CMK (cell line): ENCODE data around the gene LMAN2.

Experiments used
- DNase-seq: peaks from one replicate; pipeline ENCODE4 v3.0.0-alpha.2; 2010; ENCODE audit warnings: low read depth

Gene LMAN2

DNA sequence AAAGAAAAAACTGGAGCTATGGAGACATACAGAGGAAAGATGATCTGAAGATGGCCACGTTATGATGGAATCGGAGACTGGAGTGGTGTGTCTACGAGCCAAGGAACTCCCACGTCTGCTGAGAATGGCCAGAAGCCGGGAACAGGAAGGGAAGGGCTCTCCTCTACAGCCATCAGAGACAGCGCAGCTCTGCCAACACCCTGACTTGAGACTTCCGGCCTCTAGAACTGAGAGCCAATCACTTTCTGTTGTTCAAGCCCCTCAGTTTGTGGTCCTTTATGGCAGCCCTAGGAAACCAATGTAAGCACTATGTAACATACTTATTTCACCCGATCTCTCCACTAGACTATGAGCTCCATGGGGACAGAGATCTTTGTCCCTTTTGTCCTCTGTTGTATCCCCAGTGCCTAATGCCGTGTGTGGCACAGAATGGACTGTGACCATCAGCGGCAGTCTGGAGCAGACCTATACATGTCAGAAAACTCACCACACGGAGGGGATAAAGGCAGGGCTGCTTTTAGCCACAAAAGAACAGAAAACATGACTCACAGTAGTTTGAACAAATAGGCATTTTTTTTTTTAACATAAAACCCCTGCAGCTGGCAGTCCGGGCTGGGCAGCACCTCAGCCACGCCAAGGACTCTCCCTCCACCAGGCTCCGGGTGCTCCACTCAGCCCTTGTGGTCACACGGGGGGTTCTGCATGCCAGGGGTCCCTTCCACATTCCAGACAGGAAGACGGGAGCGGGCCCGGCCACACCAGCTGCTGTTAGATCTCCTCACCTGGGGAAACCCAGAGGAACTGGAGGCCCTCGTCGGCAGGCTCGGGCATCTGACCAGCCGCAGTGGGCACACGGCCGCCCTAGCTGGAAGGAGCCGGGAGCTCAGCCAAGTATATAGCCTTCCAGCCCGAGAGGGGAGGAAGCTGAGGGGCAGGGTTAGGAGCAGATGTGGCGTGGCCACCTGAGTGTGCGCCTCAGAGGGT is 23.6 kb downstream of the LMAN2 start:
- DNase-seq, result no peak

DNA sequence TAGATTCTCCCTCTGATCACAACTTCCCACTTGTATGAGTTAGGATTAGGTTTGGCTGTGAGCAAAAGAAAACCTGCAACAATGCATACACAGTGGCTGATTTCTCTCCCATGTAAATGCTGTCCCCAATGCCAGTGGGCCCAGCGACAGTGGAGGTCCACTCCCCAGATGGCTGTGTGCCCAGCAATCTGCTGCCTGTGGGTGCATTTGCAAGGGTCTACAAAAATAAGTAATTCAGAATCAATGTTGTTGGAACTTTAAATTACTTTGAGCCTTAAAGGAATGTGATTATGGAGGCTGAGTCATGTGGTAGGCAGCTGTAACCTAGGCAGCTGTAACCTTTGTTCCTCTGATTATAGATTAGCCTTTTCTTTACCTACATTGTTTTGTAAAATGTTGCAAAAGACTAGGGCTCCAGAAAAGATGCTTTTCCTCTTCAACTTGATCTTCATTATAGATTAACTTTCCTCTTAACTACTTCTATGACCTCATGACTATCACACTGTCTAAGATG is 25.5 kb downstream of the LMAN2 start:
- no peak for DNase-seq

DNA sequence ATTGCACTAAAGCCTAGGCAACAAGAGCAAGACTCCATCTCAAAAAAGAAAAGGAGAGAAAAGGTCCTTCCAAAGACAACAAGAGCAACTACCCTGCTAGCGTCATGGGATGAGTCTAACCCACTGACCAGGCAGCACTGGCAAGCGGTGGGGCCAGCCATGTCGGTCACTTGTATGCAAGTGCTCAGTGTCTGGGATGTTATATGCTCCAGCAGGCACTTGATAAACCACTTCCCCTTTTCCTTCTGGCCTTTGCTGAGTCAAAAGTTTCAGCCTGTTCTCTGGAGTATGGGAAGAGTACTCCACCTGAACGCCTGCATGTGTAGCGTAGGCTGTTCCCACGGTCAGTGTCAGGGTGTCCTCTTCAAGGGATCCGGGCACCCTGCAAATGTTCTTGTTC is 30.6 kb downstream of the LMAN2 start:
- no peak for DNase-seq

DNA sequence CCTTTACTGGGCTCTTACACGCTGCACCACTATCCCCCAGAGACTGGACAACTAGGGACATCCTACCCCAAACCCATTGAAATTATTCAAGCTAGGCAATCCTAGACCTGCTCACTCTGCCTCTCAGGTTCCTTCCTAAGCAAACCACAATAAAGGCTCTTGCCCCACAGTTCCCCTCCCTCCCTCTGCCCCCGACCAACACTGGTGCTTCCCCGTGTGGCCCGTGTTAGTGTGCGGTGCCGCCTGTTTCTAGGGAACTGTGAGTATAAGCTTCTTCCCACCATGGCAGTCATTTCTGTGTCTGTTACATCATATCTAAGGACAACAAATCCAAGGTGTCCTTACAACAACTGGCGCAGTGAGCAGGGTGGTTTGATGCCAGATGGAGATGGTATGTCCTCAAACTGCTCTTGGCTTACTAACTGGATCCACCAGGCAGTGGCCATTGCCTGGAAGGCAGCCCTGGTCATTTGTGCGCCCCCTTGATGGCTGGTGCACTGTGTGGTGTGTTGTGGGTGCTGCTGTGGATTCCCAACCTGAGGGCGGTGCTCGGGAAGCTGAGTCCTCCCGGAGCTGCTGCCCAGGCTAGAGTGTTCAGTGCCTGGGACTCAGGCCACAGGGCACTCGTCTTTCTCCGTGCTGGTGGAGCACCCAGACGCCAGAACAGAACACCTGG is 31.4 kb downstream of the LMAN2 start:
- DNase-seq, result no peak

DNA sequence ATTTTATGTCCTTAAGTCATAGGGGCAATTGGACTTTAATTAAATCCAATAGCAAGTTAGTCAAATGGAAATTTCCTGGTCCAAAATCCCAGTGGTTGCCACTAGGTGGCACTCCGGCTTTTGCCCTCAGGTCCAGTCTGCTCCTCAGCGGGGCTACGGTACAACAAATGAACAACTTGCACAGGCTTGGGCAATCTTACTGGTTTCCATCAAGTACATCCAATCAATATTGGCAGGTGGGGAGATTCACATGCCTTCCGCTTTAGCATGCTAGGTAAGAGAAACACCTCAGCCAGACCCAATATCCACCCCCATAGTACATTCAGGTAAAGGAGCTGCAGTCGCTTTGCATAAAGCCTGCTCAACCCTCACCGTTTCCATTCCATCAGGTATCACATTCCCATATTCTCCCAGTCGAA is 33.5 kb downstream of the LMAN2 start:
- DNase-seq, result no peak

DNA sequence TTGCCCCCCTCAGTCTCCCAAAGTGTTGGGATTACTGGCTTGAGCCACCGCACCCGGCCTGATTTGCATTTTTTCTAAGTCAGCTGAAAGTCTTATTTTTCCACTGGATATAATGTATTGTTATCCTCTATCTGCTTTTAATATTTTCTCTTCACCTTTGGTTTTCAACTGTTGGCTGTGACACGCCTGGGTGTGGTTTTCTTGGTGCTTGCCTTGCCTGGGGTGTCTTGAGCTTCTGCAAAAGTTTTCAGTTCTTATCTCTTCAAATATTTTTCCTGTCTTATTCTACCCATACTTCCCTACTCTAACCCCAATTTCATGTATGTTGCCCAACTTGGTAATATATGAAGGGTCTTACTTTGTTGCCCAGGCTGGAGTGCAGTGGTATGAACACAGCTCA is 35.5 kb downstream of the LMAN2 start:
- no peak for DNase-seq

DNA sequence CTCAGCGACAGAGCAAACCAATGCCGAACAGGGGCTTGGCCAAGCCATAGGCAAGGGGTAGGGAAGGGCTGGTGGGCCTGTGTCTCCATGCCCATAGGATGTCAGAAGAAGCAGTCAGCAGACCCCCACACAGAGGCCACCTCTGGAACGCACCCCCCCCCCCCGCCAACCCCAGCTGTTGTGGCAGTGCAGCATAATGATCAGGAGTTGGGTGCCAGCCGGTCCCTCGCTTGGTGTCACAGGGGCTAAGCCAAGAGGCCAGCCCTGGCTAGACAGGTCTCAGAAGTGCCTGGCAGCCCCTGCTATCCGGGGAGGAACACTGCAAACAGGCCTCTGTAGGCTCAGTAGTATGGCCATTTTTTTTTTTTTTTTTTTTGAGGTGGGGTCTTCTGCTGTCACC is 36.1 kb downstream of the LMAN2 start:
- no peak for DNase-seq

DNA sequence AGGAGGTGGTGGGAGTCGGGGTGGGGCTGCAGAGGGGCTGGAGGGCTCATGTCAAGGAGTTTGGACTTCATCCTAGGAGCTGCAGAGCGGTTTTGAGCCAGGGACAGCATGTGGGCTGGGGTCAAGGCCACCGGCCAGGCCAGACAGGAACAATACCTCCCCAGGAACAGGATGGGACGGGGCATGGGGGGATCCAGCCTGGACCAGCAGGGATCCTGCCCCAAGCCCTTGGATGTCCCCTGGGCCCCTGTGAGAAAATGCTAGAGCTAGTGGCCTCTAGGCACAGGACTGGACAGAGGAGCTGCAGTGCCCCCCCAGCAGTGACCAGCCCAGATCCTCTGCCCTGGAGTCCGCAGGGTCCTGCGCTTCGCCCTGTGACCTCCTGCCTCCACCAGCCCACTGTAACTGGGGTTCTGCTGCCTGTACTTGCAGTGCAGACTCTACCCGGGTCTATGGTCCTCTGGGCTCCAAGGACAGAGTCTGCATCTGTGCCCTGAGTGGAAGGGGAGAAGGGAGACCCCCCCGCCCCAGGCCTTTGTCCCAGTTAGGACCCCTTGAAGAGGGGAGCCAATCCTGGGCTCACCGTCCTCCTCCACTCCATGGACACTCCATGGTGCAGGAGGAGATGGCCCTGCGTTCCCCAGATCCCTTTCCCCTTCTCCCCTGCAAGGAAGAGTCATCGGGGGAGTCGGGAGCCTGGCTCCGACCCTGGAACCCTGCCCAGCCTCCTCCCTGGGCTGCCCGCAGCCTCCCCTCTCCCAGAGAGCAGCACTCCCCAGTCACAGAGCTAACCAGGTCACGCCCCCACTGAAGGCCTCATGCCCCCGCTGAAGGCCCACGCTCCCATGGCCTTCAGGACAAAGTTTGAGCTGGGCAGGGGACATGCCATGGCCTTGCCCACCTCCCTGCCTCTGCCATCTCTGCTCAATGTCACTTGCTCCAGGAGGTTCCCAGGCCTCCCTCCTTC is 36.8 kb downstream of the LMAN2 start:
- DNase-seq, result no peak

DNA sequence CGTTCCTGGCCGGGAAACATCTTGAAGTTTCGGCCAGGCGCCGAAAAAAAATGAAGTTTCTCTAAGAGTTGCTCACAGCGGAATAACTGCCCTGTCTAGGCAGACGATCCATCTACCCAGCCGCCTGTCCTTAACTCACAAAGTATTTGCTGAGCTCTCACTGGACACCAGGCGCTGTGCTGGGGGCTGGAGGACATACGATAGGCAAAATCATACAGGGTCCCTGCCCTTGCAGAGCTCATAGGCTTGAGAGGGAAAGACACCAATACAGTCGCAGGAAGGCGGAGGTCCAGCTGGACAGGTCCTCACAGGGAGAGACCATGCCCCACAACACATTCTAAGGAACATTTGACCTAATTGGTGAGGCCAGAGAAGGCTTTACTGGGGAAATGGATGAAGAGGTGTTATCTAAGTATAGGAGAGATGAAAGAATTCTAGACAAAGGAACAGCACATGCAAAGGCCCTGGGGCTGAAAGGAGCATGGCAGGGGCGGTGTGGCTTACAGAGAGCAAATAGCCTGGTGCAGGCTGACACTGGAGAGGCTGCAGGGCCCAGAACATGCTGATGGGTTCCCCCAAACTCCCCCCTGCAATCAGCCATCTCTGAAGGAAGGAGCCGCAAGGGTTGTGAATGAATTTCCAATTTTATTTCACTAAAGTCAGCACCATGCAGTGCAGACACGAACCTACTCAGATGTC is 37.8 kb downstream of the LMAN2 start:
- DNase-seq, result no peak

DNA sequence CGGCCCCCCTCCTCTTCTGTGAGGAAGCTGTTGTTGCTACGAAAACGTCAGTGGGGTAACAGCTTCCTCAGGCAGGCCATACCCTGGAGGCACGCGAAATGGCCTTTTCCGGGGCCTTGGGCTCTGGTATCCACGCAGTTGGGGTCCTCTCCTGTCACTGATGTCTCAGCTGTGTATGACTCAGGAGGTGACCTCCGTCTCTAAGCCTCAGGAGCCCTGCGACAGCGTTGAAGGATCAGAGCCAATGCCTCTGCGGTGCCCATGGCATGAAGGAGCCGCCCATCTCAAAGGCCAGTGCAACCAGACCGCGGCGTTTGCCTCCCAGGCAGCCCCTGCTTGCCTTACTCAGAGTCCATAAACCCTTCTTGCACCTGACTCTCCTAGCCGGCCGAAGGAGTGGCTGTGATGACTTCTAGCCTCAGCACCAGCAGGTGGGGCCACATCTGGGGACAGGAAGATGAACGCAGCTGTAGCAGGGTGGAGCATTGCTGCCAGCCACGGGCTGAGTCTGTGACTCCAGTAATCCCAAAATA is 38.8 kb downstream of the LMAN2 start:
- DNase-seq, result no peak

DNA sequence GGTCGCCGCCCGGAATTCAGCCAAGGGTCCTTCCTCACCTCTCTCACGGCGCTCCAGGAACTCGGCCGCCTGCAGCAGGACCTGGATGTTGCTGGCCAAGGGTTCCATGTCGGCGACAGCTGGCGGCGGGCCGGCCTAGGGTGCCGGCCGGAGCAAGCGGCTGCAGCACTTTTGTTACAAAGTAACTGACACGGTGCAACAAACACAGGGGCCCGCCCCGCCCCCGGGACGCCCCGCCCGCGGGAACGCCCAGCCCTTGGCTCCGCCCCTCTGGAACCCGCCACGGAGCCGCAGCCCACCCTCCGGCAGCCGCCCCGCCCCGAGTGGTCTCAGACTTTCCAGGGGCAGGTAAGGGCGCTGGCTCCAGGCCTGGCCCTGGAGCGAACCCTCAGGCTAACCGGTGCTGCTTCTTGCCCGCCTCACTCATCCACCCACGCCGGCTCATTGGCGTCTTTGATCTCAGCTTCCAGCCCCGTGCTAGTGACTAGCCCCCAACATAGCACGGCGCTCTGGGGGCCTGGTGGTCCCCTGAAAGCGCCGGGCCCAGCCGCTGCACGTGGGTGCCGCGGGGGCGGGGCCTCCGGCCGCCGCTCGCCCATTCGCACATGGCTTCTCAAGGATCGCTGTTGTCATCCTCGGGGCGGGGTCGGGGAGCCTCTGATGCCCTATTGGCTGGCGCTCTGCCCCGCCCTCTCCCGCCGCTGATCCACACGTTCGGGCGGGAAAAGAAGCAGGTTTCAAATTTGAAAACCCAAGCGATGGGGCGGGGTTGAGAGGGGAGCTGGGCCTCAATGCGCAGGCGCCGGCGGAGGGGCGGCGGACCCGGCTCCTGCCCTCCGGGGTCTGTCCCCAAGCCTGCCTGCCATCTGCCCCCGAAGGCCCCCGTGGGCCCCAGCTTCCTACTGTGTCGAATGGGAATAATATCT is 39.5 kb downstream of the LMAN2 start, which contains the start of gene MXD3:
Gene MXD3, minus strand, starts transcription at position 176 of the 926 bp plus-strand sequence. Its CDS starts 68 bp downstream, at position 108.
- DNase-seq, result peak; percentile 81

DNA sequence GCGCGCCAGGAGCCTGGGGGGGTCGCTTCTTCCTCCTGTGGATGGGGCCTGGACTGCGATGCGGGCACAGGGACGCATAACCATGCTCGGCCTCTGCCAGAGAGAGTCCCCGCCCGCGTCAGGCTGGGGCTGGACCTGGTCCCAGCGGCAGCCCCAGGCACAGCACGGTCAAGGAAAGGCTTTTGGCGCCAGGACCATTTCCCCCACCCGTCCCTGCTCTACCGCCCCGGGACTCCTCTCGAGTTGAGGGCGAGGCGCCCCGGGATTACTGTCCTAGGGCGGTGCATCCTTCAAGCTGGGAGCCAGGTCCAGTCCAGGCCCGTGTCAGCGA is 40.1 kb downstream of the LMAN2 start:
- DNase-seq, result no peak

DNA sequence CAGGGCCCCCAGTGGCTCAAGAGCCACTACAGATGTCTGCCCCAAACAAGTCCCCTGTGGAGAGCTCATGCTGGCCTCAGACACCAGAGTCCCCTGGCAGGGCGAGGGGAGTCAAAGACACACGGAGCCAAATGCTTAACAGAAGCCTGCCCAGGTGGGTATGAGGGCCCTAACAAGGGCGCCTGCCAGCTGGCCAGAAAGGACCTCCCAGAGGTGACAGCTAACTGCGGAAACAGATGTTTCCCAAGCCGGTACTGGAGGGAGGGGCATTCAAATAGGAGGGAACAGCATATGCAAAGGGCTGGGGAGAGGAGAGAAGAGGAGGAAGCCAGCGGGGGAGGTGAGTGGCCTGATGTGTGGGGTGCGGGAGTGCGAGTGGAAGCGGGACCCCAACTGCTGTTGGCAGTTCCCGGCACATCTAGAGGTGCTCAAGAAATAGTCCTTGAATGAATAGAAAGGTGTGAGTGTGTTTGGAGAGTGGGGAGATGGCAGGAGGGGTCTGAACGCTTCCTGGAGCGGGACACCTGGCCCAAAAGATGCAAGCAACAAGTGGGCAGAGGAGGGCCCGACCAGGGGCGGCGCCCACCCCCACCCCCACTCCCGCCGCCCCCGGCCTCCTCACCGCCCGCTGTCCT is 40.6 kb downstream of the LMAN2 start:
- no peak for DNase-seq

DNA sequence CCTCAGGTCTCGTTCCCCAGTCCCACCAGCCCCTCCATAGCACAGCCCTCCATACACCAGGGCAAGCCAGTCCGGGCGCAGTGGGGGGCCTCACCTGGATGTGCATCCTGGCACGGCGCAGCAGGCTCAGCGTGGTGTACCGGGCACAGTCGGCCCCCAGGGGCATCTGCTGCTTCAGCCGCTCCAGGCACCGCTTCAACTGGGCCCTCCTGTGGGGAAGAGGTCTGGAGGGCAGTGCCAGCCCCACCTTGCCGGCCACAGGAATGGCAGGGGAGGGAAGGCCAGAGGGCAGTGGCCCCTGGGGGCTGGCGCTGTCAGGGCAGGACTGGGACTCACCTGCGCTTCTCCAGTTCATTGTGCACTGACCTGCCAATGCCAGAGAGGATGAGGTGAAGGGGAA is 41.1 kb downstream of the LMAN2 start:
- no peak for DNase-seq

DNA sequence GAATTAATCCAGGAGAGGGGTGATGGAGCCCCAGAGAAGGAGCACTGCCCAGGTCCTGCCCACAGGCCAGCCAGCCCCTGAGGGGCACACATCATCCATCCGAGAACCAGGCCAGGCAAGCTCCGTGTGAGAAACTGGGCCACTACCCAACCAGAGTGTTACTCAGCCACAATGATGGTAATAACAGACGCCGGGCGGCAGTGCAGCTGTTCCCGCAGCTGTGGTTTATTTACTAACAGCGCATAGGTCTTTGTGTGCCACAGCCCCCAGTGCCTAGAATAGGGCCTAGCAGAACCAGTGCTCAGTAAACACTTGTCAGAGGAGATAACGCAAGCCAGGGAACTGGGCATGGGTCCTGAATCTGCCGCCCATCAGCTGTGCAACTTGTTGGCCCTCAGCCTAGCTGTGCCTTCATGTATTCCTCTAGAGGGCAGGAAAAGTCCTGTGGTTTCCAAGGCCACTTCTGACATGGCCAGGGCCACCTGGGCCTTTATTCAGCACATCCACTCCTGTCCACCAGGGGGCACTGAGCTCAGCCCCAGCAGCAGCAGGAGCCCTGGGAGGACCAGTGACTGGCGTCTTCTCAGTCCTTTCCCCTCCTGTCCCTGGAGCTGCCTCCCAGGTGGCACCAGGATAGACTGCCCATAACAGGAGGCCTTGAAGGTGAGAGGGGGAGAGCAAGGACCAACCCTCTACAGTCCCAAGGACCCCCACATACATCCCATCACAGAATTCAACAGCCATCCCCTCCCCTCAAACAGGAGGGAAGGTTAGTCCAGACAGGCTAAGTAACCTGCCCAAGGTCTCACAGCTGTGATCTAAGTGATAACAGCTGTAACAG is 41.9 kb downstream of the LMAN2 start:
- DNase-seq, result no peak

DNA sequence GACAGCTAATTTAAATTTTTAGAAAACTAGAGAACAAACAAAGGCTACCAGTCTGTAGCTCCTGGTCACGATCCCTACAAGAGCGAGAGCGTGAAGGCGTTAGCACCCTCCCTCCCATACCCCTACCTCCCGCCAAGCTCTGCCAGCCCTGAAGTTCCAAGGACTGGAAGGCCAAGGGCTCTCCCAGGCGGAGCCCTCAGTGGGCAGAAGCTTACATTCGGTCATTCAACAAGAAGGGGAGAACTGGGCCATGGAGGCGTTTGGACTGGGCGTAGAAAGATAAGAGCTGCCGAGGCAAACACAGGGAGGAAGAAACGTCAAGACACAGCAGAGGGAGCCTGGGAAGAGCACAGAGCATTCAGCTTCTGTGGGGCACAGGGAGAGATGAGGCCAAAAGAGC is 42.7 kb downstream of the LMAN2 start:
- DNase-seq, result no peak

DNA sequence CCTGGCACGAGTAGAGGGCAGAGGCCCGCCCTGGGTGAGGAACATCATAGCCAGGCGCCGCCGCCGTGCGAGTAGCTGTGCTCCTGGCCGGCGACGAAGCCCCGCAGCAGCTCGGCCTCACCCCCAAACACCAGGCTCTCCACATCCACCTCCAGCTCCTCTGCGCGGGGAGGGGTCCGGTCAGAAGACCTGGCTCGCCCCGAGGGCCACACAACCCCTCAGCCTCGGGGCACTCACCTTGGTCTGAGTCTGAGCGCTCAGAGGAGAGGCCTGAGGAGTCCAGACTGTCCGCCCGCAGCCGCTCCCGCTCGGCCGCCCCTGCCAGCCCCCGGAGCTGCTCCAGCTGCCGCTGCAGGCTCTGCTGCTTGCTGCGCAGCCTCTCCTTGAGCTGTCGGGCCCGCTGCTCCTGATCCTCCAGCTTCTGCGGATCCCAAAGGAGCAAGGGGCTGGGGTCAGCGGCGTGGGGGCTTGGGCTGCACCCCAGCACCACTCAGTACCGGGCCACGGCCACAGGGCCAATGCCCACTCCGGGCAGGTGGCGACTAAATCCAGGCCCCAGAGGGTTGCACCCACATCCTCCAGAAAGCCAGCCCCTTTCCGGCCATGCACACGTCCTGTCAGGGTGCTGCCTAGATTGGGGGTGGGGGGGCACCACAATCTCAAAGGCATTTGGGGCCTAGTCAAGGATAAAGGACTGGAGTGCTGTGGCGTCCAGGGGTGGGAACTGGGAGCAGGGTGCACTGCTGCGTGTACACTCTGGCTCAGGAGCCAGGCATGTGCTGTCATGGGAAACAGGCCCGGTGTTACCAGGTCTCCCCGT is 43.7 kb downstream of the LMAN2 start:
- DNase-seq, result no peak
